Right atrium auricular region (tissue), 2 donors: ENCODE measurements around the gene CRYM. TPM values are rescaled to one million over a fixed set of nuclear protein-coding genes. Genes with fewer than 3 reads are reported as not detected.

Experiments used
- DNase-seq: peaks from one replicate; pipeline ENCODE4 v3.0.0-alpha.2; 2019; ENCODE audit warnings: low spot score
- H3K27ac ChIP-seq, 2 donors: fragments of 200-600 bp; sonication (generic); 1 replicate in 1 of 2; 2 replicates in 1 of 2; pipeline ENCODE4 v1.5.1; 2016 to 2019
- H3K27me3 ChIP-seq, 2 donors: fragments of 200-600 bp; sonication (generic); one replicate each; pipeline versions ENCODE4 v1.5.1 to v1.6.0; 2017 to 2019
- H3K36me3 ChIP-seq: fragments of 200-600 bp; sonication (generic); one replicate; pipeline ENCODE4 v1.5.1; 2016
- H3K4me1 ChIP-seq, 2 donors: fragments of 200-600 bp; sonication (generic); one replicate each; pipeline versions ENCODE4 v1.5.1 to v1.6.0; 2017 to 2019
- H3K4me3 ChIP-seq, 2 donors: fragments of 200-600 bp; sonication (generic); 1 replicate in 1 of 2; 2 replicates in 1 of 2; pipeline ENCODE4 v1.5.1; 2017 to 2019; ENCODE audit warnings: mild to moderate bottlenecking in 1 of 2, moderate library complexity in 1 of 2
- H3K9me3 ChIP-seq, 2 donors: fragments of 200-600 bp; sonication (generic); one replicate each; pipeline ENCODE4 v1.5.1; 2019
- CTCF ChIP-seq, 2 donors: fragments of 200-600 bp; sonication (generic); IDR thresholded peaks; one replicate each; pipeline ENCODE4 v1.5.1; 2019; ENCODE audit warnings: antibody characterized with exemption in 2 of 2
- total RNA-seq, 2 donors: library from RNA; depleted of rRNA; stranded (reverse); fragments of >200 nt; gene quantifications; one replicate each; pipeline ENCODE4 v1.1.0, GENCODE V29; 2016

CRYM gene
- total RNA-seq, 2 donors from 2014 or later, result 77.7 to 91.1 TPM

- TF ChIP-seq CTCF (IDR thresholded peaks at IDR 0.05), result peak; percentile 37 to 66
- Histone ChIP-seq H3K4me1 (peaks cover 0 to under 1% of the 10 kb centered on the region in 2 donors), H3K4me3 (peak overlapping the region; percentile 34 to 55), H3K27ac (peak overlapping the region; percentile 54 to 74), H3K27me3 (no peaks in the 10 kb centered on the region), H3K9me3 (peaks cover 0 to under 1% of the 10 kb centered on the region in 2 donors), H3K36me3 (no peaks in the 10 kb centered on the region)
- DNase-seq, result no peak
Observed at GRCh38 chr16:21283521-21284289, 5.6 kb upstream of the CRYM start.

- H3K27me3 ChIP-seq, result no peaks in the 10 kb centered on the region
- no peak for DNase-seq
- TF ChIP-seq CTCF (IDR thresholded peaks at IDR 0.05), result no peak
Observed at GRCh38 chr16:21281698-21282389, 3.8 kb upstream of the CRYM start.

GRCh38 chr16:21279501-21279900, 1.4 kb upstream of the CRYM start:
- H3K27ac ChIP-seq, result peak overlapping the region in 1 of 2 donors; percentile 81
- no peaks in the 10 kb centered on the region for H3K27me3 ChIP-seq
- H3K9me3 ChIP-seq, result no peaks in the 10 kb centered on the region
- peaks cover 0 to 17% of the 10 kb centered on the region in 2 donors for H3K4me1 ChIP-seq
- no peak overlapping the region for H3K4me3 ChIP-seq
- no peaks in the 10 kb centered on the region for H3K36me3 ChIP-seq
- no peak for DNase-seq
- TF ChIP-seq CTCF (IDR thresholded peaks at IDR 0.05), result no peak

More at GRCh38 chr16:21281698-21282389, 3.8 kb upstream of the CRYM start:
- peaks cover 0 to 17% of the 10 kb centered on the region in 2 donors for H3K4me1 ChIP-seq
- H3K27ac ChIP-seq, result no peak overlapping the region
- H3K4me3 ChIP-seq, result no peak overlapping the region
- no peaks in the 10 kb centered on the region for H3K9me3 ChIP-seq
- H3K36me3 ChIP-seq, result no peaks in the 10 kb centered on the region

- TF ChIP-seq CTCF (IDR thresholded peaks at IDR 0.05), result no peak
- H3K4me1 ChIP-seq, result peaks cover 0 to 17% of the 10 kb centered on the region in 2 donors
- no peaks in the 10 kb centered on the region for H3K9me3 ChIP-seq
- no peaks in the 10 kb centered on the region for H3K27me3 ChIP-seq
- no peak for DNase-seq
- peak overlapping the region; percentile 52 to 60 for H3K4me3 ChIP-seq
- H3K27ac ChIP-seq, result peak overlapping the region; percentile 81 to 87
- no peaks in the 10 kb centered on the region for H3K36me3 ChIP-seq
Observed at GRCh38 chr16:21277045-21277926, 804 bp downstream of the CRYM start.

GRCh38 chr16:21276090-21276489, 2.0 kb downstream of the CRYM start:
- no peak for DNase-seq
- H3K27ac ChIP-seq, result peak overlapping the region in 1 of 2 donors; percentile 2
- no peak overlapping the region for H3K4me3 ChIP-seq
- H3K4me1 ChIP-seq, result peaks cover 0 to 17% of the 10 kb centered on the region in 2 donors
- no peaks in the 10 kb centered on the region for H3K36me3 ChIP-seq
- H3K27me3 ChIP-seq, result no peaks in the 10 kb centered on the region
- no peak for TF ChIP-seq CTCF (IDR thresholded peaks at IDR 0.05)
- H3K9me3 ChIP-seq, result no peaks in the 10 kb centered on the region
